NCI-H146 treated with DMSO at 0.1 percent for 48 hours (cell line): Measurements from ENCODE around the gene CLCN4.
A peak's percentile ranks its signal among the peaks of the same experiment; 100 is the strongest.

ENCODE experiments used
- DNase-seq: peaks from one replicate; lab custom pipeline; 2025; ENCODE audit not compliant: unreplicated experiment; lab: John Stamatoyannopoulos, UW

Gene CLCN4

DNA sequence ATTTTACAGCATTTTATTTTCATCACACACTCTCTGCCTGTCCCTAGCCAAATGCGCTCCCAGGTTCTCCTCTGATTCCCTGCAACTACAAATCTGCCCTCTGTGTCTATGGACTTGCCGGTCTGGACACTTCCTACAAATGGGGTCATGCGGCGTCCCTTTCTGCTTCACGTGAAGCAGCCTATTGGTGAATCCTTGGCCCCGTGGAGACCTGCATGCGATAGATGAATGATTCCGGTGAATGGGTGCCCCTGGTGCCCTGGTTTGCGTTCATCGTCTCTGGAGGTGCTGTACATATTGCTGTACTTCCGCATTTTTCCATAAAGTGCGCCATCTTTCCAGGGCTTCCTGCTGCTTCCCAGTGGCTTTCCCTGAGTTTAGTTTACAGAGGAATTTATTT is 27.5 kb upstream of the CLCN4 start:
- DNase-seq, result no peak

- no peak for DNase-seq
These were observed 26.4 kb upstream of the CLCN4 start for GRCh38 chrX:10130354-10130753.

- DNase-seq, result no peak
These were observed 22.6 kb upstream of the CLCN4 start for GRCh38 chrX:10133980-10134676.

DNA sequence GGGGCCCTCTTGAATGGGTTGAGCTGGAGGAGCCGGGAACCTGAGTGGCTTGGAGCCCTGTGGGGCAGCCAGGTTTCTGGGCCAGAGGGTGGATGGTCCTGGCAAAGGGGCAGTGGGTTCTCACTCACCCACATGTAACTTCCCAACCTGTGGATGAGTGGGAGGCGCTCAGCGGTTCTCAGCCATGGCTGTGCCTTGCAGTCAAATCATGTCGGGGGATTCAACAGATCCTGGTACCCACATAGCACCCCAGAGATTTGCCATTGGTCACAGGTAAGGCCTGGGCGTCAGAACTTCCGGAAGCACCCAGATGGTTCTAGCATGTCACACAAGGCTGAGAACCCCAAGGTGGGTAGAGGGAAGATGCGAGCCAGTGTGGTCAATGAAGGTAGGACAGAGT is 21.9 kb upstream of the CLCN4 start:
- no peak for DNase-seq

DNA sequence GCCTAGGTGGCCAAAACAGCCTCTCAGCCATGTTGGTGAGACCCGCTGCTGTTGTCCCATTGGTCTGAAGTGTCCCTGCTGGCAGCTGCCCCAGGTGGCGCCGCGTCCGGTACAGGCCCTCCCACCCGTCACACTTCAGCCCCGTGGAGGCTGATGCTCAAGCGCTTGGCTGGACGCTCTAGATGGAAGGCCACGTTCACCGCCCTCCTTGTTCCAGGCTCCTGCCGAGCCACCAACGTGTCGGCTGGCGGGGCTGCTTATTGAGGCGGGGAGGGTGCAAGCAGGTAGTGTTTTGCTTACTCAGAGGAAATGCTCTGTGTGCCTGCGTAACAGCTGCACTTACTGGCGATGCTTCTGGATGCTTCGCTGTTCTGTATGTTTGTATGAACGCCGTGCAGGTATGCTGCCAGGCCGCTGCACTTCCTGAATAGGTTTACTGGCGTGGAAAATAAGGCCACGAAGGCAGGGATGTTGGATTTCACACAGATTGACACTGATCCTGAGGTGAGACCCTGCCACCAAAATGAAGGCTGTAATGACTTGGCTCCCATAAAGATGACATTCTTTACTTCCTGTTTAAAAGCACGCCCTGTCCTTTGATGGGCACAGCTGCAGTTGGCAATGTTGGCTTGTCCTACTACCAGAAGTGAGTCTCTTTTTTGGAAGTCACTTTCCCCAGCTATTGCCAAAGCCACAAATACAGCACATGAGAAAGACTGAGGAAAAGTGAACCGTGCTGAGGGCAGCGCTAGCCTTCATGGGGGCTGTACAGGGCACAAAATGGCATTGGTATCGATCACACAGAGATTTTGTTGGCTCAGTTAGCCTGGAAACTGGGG is 21.0 kb upstream of the CLCN4 start:
- DNase-seq, result no peak

DNA sequence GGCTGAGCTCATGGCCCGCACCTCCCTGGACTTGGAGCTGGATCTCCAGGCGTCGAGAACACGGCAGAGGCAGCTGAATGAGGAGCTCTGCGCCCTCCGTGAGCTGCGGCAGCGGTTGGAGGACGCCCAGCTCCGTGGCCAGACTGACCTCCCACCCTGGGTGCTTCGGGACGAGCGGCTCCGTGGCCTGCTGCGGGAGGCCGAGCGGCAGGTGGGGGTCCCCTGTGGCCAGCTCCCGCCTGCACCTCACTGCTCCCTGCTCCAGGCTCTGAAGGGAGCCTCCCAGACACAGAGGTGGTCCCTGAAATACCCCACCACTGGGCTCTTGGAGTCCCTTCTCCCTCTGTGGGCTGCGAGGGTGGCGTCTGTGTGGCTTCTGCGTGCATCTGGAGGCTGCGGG is 18.0 kb upstream of the CLCN4 start:
- no peak for DNase-seq

- DNase-seq, result no peak
These were observed 16.5 kb upstream of the CLCN4 start for GRCh38 chrX:10140264-10140663.

GRCh38 chrX:10142041-10142599 is 14.7 kb upstream of the CLCN4 start:
- DNase-seq, result no peak

DNA sequence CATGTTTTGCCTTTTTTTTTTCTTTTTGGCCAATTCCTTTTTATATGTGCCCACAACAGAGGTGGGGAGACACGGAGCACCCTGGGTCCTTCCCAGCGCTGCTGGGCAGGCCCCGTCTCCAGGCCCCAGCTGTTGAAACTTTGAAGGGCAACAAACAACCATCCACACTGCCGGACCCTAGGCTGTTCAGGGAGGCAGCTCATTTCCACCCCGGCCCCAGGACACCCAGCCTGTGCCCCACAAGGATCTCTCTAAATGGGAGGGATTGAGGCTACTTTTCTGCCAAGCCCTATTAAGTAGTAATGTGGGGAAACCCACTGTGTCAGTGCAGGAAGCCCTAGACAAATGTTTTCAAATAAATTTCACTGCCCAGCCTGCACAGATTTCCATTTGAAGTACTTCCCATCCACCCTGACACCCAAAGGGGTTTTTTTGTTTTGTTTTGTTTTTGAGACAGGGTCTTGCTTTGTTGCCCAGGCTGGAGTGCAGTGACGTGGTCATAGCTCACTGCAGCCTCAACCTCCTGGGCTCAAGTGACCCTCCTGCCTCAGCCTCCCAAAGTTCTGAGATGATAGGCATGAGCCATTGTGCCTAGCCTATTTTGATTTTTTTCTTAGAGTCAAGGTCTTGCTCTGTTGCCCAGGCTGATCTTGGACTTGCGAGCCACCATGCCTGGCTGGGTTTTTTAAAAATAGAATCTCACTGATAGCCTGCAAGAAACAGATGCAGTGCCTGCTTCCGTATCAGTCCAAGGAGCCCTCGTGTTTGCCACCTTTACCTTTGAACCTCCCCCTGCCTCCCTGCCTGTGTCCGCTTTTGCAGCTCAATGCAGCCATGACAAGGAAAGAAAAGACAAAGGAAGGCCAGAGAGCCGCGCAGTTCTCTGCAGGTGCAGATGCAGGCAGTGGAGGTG is 13.4 kb upstream of the CLCN4 start:
- no peak for DNase-seq

GRCh38 chrX:10146346-10146745 is 10.4 kb upstream of the CLCN4 start:
- DNase-seq, result no peak

DNA sequence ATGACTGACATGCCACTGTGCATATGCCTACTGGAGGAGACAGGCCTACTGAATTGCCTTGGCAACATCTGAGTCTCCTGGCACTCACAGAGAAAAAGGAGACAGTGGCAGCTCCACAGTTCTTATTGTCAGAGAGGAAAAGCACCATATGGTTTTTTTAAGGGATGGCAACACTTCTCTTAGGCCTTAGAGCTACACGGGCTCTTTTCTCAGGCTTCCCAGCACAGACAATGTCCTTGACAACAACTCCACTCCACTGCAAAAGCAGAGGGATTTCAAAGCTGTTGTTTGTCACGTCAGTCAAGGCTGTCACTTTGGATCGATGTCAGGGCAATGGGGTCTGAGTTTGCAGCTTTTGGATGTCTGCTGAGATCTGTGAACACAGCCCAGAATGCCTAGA is 4.7 kb upstream of the CLCN4 start:
- no peak for DNase-seq

- DNase-seq, result no peak
These were observed 1.6 kb upstream of the CLCN4 start for GRCh38 chrX:10155137-10155536.

DNA sequence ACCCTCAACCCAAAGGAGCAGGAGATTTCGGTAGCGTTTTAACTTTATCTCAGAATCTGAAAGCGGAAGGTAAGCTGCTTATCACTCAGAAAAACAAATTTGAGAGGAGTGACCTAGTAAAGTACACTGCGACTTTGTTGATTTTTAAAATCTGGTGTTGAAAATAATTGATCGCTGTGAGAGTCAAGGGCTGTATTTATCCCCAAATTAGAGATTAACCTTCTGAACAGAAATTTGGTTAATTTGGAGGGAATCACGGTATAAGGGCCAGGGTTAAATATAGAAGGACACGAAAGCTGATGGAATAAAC is 212 bp downstream of the CLCN4 start:
- no peak for DNase-seq

GRCh38 chrX:10157543-10157942 is 768 bp downstream of the CLCN4 start:
- DNase-seq, result no peak

- peak; percentile 36 for DNase-seq
These were observed 1.7 kb downstream of the CLCN4 start for GRCh38 chrX:10158279-10159144.

GRCh38 chrX:10159145-10159468 is 2.3 kb downstream of the CLCN4 start:
- no peak for DNase-seq

GRCh38 chrX:10160211-10160610 is 3.4 kb downstream of the CLCN4 start:
- DNase-seq, result no peak

- DNase-seq, result no peak
These were observed 6.3 kb downstream of the CLCN4 start for GRCh38 chrX:10163031-10163430.

DNA sequence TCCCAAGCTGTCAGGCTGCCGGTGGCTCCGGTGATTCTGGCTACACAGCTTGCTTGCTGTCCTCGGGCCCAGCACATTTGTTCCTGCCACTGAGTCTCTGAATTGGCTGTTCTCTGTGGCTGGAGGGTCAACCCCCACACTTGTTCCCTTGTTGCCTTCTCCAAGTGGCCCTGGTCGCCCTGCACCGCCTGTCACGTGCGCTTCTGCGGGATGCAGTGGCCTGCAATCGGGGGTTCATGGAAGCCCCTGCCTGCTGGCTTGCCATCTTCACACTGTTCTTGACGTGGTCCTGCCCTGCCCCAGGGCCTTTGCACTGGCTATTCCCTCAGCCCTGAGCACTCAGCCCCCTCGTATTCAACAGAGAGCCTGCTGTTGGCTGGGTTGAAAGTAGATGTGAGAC is 8.1 kb downstream of the CLCN4 start:
- DNase-seq, result no peak

DNA sequence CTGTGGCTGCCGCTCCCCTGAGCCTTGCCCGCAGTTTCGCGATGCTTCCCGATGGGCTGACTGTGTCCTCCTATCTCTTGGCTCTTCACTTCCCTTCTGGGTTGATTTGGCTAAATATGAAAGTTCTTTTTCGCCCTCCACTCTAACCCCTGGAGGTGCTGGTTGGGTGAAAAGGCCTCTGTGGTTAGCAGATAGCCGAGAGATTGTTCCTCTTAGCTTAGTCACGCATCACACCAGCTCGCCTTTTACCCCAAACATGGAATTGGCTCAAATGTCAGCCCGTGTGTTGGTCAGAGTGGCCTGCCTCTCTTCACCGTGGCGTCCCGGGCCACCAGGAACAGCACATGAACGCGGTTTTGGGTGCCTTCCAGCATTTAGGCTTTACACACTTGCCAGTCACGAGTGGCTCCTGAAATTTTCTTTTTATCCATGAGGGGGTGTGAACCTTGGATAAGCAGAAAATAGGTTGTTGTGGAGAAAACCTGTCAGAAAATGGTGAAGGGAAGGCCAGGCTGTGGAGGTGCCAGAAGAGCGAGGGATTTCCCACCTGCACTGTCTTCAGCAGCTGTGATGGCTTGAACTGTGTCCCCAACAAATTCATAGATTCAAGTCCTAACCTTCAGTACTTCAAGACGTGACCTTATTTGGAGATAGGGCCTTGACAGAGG is 8.9 kb downstream of the CLCN4 start:
- DNase-seq, result no peak
